GM23248 (cell line): ENCODE data around the gene POLR1A.

Source experiments
- EZH2 ChIP-seq: fragments of 200-600 bp; sonication (generic); IDR thresholded peaks from 2 replicates; pipeline ENCODE4 v1.6.1; 2018; ENCODE audit warnings: antibody characterized with exemption, mild to moderate bottlenecking; ENCODE audit not compliant: insufficient read depth, poor library complexity, severe bottlenecking
- EZH2phosphoT487 ChIP-seq: fragments of 200-600 bp; sonication (generic); IDR thresholded peaks from 2 replicates; pipeline ENCODE4 v1.6.1; 2018; ENCODE audit warnings: antibody characterized with exemption, moderate library complexity, mild to moderate bottlenecking, low read depth; ENCODE audit not compliant: insufficient read depth

- TF ChIP-seq EZH2 (no peak), EZH2phosphoT487 (no peak)
Observed at GRCh38 chr2:86124683-86125082, 19.0 kb upstream of the POLR1A start.
